HCEC 1CT (cell line): ENCODE measurements around the gene FUT1.
"Not testable (repeated sequence)": the region's sequence is repeated elsewhere in the genome, so short reads cannot be mapped to it uniquely, and the experiment has no call there.

Experiments
- DNase-seq: peaks from one replicate; pipeline ENCODE4 v3.0.0-alpha.2; 2017

Gene FUT1

GRCh38 chr19:48740164-48740972 is 12.1 kb downstream of the FUT1 start, which contains the start of gene RASIP1:
Gene RASIP1, minus strand, starts transcription at chr19:48740610. Its CDS starts 328 bp downstream, at chr19:48740282.
- no peak for DNase-seq

GRCh38 chr19:48739404-48740163 is 12.9 kb downstream of the FUT1 start:
- no peak for DNase-seq

GRCh38 chr19:48738557-48739403 is 13.7 kb downstream of the FUT1 start:
- DNase-seq = peak; percentile 73

GRCh38 chr19:48737360-48737998 is 15.0 kb downstream of the FUT1 start:
- no peak for DNase-seq

GRCh38 chr19:48735031-48735615 is 17.3 kb downstream of the FUT1 start:
- no peak for DNase-seq

DNA sequence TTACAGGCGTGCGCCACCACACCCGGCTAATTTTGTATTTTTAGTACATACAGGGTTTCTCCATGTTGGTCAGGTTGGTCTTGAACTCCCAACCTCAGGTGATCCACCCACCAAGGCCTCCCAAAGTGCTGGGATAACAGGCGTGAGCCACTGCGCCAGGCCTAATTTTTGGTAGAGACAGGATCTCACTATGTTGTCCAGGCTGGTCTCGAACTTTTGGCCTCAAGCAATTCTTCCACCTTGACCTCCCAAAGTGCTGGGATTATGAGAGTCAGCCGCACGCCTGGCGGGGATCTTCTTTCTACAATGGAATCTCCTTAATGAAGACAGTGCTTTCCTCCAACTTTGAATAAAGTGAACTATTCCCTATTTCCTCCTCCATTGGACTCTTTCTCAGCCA is 17.8 kb downstream of the FUT1 start:
- DNase-seq = no peak

GRCh38 chr19:48731452-48731851 is 21.0 kb downstream of the FUT1 start:
- DNase-seq = no peak

DNA sequence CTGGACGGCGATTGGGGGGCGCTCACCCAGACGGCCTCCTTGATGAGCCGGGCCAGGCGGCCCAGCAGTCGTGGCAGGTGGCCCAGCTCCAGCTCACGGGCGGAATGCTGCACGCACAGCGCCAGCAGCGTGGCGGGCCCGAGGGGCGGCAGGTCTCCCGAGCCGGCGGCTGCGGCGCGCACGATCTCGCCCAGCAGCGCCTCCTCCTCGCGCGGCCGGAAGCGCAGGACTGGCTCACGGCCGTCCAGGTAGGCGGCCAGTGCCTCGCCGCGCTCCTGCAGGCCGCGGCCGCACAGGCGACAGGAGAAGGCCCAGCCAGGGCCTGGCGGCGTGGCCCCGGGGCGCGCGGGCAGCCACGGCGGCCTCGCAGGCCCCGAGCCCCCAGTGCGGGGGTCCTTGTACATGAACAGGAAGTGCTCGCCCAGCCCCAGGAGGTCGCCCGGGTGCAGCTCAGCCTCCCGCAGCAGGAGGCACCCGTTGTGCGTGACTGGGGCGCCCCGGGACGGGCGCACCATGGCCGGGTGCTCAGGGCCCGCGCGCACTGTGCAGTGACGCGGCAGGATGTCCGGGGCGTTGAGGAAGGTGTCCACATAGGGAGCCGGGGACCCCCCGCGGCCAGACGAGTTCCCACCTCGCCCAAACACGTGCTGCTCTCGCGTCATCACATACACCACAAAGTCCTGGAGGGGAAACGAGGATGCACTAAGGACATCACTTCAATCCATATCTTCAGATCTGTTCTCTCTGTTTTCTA is 23.4 kb downstream of the FUT1 start:
- no peak for DNase-seq

DNA sequence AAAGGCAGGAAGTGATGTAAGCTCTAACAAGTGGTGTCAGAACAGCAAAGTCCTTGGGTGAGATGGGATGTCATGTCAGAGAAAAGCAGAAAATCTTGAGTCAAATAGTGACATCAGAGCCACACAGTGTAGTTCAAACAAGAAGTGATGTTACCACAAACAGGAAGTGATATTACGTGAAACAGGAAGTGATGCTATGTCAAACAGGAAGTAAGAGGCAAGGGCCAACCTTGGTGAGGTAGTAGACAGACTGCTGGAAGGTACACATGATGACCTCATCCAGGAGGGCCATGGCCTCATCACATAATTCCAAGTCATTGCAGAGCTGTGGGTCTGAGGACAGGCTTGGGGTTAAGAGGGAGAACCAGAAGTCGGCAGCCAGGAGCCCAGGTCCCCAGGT is 25.9 kb downstream of the FUT1 start:
- no peak for DNase-seq

GRCh38 chr19:48724796-48725753 is 27.4 kb downstream of the FUT1 start:
- DNase-seq = peak; percentile 88

DNA sequence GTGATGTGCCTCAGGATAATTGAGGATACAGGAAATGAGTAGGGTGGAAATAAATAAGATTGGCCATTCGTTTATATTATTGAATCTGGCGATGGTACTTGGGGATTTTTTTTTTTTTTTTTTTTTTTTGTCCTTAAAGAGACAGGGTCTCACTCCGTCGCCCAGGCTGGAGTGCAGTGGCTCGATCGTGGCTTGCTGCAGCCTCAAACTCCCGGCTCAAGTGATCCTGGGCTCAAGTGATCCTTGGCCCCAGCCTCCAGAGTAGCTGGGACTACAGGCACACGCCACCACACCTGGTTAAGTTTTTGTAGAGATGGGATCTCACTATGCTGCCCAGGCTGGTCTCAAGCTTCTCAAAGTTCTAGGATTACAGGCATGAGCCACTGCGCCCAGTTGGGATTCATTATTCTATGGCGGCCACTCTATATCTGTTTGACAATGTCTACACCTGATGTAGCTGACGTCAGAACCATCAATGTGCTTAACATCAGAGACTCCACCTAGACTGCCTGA is 30.2 kb downstream of the FUT1 start:
- no peak for DNase-seq

DNA sequence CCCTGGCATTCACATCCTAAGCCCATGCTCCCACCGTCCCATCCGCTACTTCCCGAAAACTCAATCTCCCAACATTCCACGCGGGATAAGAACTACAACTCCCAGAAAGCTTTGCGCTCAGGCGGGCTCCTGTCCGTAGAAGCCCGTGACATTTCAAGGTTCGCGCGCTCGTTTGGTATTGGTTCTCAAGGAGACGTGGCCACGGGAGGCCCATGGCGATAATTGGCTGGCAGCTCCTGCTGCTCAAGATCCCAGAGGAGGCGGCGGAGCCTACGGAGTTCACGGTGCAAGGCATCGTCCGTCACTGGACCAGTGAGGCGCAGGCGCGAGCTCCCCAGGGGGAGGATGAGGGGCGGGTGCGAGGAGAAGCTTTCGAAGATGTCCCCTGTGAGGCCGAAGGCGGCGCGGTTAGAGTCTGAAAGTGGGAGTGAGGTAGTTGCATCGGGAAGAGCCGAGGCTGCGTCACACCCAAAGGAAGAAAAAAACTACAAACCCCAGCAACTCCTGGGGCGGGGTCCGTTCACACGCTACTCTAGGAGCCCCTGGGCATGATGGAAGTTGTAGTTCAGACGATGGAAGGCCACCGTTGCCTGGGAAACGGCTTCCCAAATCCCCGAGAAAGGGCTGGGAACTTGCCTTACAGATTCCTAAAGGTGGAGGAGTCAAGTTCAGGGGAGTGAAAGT is 31.7 kb downstream of the FUT1 start:
- DNase-seq = peak; percentile 99

GRCh38 chr19:48720251-48720612 is 32.2 kb downstream of the FUT1 start:
- no peak for DNase-seq

DNA sequence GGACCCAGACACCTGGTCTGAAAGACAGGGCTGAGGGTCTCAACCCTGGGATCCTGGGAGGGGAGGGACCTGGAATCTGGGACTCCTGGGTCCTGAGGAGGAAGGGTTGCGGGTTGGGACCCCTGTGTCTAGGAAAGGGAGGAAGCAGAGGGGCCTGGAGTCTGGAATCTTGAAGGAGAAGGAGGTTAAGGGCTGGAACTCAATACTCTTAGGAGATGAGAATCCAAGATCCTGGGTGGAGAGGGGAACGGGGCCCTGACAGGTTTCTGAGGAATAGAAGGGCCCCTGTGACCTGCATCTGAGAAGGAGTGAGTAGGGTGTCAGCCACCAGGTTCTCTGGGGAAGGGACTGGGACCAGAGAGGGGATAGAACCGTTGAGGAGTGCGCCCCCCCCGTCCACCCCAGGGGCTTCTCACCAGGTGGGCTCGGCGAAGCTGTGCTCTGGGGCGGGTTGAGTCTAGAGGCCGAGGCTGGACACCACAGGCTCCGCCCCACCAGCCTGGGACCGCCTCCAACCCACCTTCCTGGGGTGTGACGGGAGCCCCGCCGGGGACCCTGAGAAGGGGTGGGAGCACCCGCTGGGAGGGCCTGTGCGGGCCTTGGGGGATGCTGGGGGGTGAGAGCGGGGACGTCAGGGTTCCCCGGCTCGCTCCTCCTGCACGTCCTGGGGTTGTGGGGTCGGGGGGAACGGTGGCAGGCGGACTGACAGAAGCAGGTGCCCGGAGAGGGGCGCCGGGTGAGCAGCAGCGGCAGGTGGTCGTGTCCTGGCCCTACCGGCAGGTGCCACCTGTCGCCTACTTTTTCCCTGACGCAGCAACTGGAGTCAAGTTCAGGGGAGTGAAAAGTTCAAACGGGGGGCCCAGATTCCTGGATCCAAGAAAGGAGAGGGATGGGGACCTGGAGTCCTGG is 32.9 kb downstream of the FUT1 start, which contains the start of gene MAMSTR:
MAMSTR (minus strand) TSS at position 463 of the 909 bp plus-strand sequence. CDS start 694 bp downstream, outside the sequence.
- DNase-seq = no peak

GRCh38 chr19:48718711-48719231 is 33.7 kb downstream of the FUT1 start:
- no peak for DNase-seq

DNA sequence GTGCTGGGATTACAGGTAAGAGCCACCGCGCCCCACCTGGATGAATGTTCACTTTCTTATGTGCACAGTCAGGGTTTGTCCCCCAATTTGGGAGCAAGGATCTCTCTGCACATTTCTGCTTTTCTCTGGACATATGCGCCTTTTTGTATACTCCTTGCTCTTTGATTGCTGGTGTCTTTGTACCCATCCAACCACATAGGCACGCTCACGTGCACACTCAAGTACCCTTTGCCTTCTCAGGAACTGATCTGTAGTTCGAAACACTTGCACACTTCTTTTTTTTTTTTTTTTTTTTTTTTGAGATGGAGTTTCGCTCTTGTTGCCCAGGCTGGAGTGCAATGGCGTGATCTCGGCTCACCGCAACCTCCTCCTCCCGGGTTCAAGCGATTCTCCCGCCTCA is 34.3 kb downstream of the FUT1 start:
- DNase-seq = not testable (repeated sequence)

DNA sequence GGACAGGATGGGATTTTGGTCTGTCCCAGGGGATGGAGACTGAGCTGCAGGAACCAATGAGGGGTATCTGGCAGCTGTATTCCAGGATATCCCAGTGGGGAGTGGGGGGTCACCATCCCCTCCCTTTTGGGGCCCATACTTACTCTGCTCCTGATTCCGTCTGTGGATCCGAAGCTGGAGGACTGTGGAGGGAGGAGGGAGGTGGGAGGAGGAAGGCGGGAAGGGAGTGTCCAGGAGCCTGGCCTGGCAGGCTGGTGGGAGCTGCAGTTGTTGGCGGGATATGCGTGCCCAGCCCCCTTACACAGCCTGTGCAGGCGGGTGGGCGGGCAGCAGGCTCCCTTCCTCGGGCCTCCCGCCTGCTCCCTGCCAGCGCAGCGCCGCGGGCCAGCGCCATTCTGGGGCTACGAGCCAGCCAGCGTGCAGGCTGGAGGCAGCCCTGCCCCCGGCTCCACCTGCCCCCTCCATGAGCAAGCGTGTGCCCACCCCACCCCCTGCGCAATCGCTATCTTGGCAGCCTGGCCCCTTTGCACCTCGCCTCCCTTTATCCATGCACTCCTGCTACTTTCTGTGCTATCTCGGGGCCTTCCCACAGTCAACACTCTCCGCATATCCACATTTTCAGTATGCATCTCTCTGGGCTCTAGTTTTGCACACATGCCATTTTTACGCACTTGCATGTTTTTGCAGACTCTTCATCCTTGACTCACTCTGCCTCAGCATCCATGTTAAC is 35.7 kb downstream of the FUT1 start:
- DNase-seq = no peak
